ENCODE measurements around the gene THRB. TPM values are rescaled to one million over a fixed set of nuclear protein-coding genes. Genes with fewer than 3 reads are reported as not detected.

THRB gene
- total and polyA plus RNA-seq, 9 of the 15 experiments (the other 6 are each of a cell fraction or from before 2014, with no cell fraction given) = 1.7 to 14.9 (median 6.9) TPM

DNA sequence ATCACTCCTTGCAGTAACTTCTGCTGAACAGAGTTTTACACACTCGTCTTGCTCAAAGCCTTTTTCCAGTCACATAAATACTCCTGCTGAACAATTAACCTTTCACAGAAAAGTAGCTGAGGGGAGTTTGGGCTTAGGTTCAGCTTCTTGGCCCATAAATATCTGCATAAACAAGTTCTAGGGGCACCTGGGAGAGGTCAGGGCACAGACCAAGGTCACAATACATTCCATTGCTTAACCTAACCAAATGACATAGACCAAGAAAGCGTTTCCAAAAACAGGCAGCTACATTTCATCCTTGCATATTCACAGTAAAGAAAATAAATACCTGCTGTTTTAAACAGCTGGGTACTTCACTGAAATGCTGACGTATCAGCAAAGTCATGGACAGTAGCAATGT lies 101.3 kb downstream of the THRB start:
- no peaks in the 10 kb centered on the region for H4K20me1 ChIP-seq (replicated peaks; ENCODE audit: control insufficient read depth, insufficient read depth, low read length)
- no peak overlapping the region for H3K27ac ChIP-seq (ENCODE audit: extremely low read depth, low read depth, low read length)
- DNase-seq (ENCODE audit: extremely low read depth in 1 of 4, low spot score in 3 of 4) = no peak
- no peak overlapping the region for H3K4me3 ChIP-seq
- CTCF ChIA-PET (ENCODE audit: low intra/inter-chr PET ratio) = no interaction called here
- no peak overlapping the region for H3K4me2 ChIP-seq (ENCODE audit: insufficient read depth, low read length)
- intact Hi-C loops (cut with micrococcal nuclease) = no loop called here
- no TSS peak for BruUV-seq (replicated peaks)
- no peak overlapping the region for H2AFZ ChIP-seq (ENCODE audit: low read depth, low read length)
- no peaks in the 10 kb centered on the region for H3K27me3 ChIP-seq (ENCODE audit: control insufficient read depth in 2 of 2, insufficient read depth in 2 of 2, low read length in 2 of 2)
- H3K9me1 ChIP-seq (ENCODE audit: control insufficient read depth, insufficient read depth, low read length) = no peaks in the 10 kb centered on the region
- no peaks in the 10 kb centered on the region for H3K9me3 ChIP-seq (replicated peaks; ENCODE audit: control insufficient read depth, insufficient read depth, low read depth, low read length)
- no peak overlapping the region for H3K9ac ChIP-seq (ENCODE audit: insufficient read depth in 1 of 2, low read depth in 2 of 2, low read length in 2 of 2)
- no peak for ATAC-seq
- H3K79me2 ChIP-seq (ENCODE audit: control insufficient read depth, insufficient read depth, low read length) = no peaks in the 10 kb centered on the region
- no peak for FAIRE-seq
- 34% methylated on average over 3 of the region's 3 CpGs for WGBS (ENCODE audit: insufficient coverage, low coverage, missing lambda C conversion rate)
- no peaks in the 10 kb centered on the region for H3K4me1 ChIP-seq (replicated peaks in 1 of 2; ENCODE audit: control insufficient read depth in 2 of 2, insufficient read depth in 2 of 2, low read length in 2 of 2)
- in situ Hi-C loops (cut with MboI) = no loop called here
- no peaks in the 10 kb centered on the region for H3K36me3 ChIP-seq (ENCODE audit: control insufficient read depth, insufficient read depth, low read length)
- no peak for TF ChIP-seq ZNF253 (CRISPR knock-in tag; conservative IDR thresholded peaks at IDR 0.05)
- TF ChIP-seq, protein P1, sequence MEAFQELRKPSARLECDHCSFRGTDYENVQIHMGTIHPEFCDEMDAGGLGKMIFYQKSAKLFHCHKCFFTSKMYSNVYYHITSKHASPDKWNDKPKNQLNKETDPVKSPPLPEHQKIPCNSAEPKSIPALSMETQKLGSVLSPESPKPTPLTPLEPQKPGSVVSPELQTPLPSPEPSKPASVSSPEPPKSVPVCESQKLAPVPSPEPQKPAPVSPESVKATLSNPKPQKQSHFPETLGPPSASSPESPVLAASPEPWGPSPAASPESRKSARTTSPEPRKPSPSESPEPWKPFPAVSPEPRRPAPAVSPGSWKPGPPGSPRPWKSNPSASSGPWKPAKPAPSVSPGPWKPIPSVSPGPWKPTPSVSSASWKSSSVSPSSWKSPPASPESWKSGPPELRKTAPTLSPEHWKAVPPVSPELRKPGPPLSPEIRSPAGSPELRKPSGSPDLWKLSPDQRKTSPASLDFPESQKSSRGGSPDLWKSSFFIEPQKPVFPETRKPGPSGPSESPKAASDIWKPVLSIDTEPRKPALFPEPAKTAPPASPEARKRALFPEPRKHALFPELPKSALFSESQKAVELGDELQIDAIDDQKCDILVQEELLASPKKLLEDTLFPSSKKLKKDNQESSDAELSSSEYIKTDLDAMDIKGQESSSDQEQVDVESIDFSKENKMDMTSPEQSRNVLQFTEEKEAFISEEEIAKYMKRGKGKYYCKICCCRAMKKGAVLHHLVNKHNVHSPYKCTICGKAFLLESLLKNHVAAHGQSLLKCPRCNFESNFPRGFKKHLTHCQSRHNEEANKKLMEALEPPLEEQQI (IDR thresholded peaks at IDR 0.05) = no peak
- no peak for TF ChIP-seq ADNP (tag; IDR thresholded peaks at IDR 0.05)
- TF ChIP-seq, protein P2, sequence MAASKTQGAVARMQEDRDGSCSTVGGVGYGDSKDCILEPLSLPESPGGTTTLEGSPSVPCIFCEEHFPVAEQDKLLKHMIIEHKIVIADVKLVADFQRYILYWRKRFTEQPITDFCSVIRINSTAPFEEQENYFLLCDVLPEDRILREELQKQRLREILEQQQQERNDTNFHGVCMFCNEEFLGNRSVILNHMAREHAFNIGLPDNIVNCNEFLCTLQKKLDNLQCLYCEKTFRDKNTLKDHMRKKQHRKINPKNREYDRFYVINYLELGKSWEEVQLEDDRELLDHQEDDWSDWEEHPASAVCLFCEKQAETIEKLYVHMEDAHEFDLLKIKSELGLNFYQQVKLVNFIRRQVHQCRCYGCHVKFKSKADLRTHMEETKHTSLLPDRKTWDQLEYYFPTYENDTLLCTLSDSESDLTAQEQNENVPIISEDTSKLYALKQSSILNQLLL (CRISPR knock-in tag; IDR thresholded peaks at IDR 0.05; ENCODE audit: borderline replicate concordance) = no peak
- TF ChIP-seq, protein P3, sequence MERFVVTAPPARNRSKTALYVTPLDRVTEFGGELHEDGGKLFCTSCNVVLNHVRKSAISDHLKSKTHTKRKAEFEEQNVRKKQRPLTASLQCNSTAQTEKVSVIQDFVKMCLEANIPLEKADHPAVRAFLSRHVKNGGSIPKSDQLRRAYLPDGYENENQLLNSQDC (CRISPR knock-in tag; IDR thresholded peaks at IDR 0.05) = no peak
- no peak for TF ChIP-seq ZNF444 (CRISPR knock-in tag; IDR thresholded peaks at IDR 0.05)
- TF ChIP-seq CHD1 (IDR thresholded peaks at IDR 0.05; ENCODE audit: low read length) = no peak
- TF ChIP-seq HDAC6 (IDR thresholded peaks at IDR 0.05; ENCODE audit: low read depth, low read length) = no peak
- TF ChIP-seq FOXJ2 (tag; IDR thresholded peaks at IDR 0.05) = no peak
- TF ChIP-seq ZNF311 (CRISPR knock-in tag; IDR thresholded peaks at IDR 0.05) = no peak
- no peak for TF ChIP-seq GTF2F1 (IDR thresholded peaks at IDR 0.05; ENCODE audit: low read depth, low read length)
- POLR2A ChIA-PET = interaction anchor here (1.4 kb wide), 1 partner anchor 13 kb away, joined by 3 read pairs; no protein-coding TSS in a partner anchor

All from K562 (cell line).